Subcutaneous adipose tissue (tissue), 4 donors: ENCODE data around the gene ZCCHC4. TPM values are rescaled to one million over a fixed set of nuclear protein-coding genes. Genes with fewer than 3 reads are reported as not detected.

Experiments
- CTCF ChIP-seq: fragments of 450-650 bp; IDR thresholded peaks from one replicate; pipeline ENCODE4 v1.5.1; 2016; ENCODE audit warnings: low read depth, mild to moderate bottlenecking, control low read depth, antibody characterized with exemption, moderate library complexity
- total RNA-seq, 4 donors: library from RNA; depleted of rRNA; stranded (reverse); fragments of >200 nt; gene quantifications; one replicate each; pipeline ENCODE4 v1.1.0, GENCODE V29; 2016

ZCCHC4 gene
- total RNA-seq, 4 donors from 2014 or later, result 13.2 to 16.3 (median 15.0) TPM

- no peak for TF ChIP-seq CTCF
Measured at GRCh38 chr4:25308306-25308705, 4.3 kb upstream of the ZCCHC4 start.

GRCh38 chr4:25308761-25309160 lies 3.8 kb upstream of the ZCCHC4 start:
- TF ChIP-seq CTCF, result no peak

GRCh38 chr4:25310066-25310802 lies 2.3 kb upstream of the ZCCHC4 start:
- no peak for TF ChIP-seq CTCF

GRCh38 chr4:25310803-25311166 lies 1.8 kb upstream of the ZCCHC4 start:
- no peak for TF ChIP-seq CTCF

- TF ChIP-seq CTCF, result no peak
Measured at GRCh38 chr4:25313201-25313895, 774 bp downstream of the ZCCHC4 start.

GRCh38 chr4:25320336-25320735 lies 7.8 kb downstream of the ZCCHC4 start:
- no peak for TF ChIP-seq CTCF

- TF ChIP-seq CTCF, result no peak
Measured at GRCh38 chr4:25320773-25321172, 8.2 kb downstream of the ZCCHC4 start.
